GM13977 (cell line): ENCODE measurements around the gene PRMT9.

Experiments
- DNase-seq: peaks from one replicate; pipeline ENCODE4 v3.0.0; 2012; ENCODE audit warnings: low spot score
- CTCF ChIP-seq: IDR thresholded peaks from 2 replicates; pipeline ENCODE4 v1.5.1; 2012; ENCODE audit warnings: mild to moderate bottlenecking, control low read depth; ENCODE audit not compliant: insufficient read depth; ENCODE audit errors: extremely low read depth, missing control alignments
- in situ Hi-C: fragments of 300-500 bp; cut with MboI; formaldehyde crosslinking; loops from one replicate; pipeline ENCODE4 v1.12.0; 2022; ENCODE audit warnings: low sequenced_read_pairs, low pct_unique_long_range_greater_than_20kb, mixed read lengths, inconsistent platforms; ENCODE audit not compliant: unreplicated experiment

Gene PRMT9

GRCh38 chr4:147707892-147708672, 24.1 kb upstream of the PRMT9 start:
- in situ Hi-C loops: loop anchor here (5.0 kb wide), 1 partner anchor 159 kb away; no protein-coding TSS in a partner anchor
- peak; percentile 51 for DNase-seq
- peak; percentile 80 for TF ChIP-seq CTCF

- DNase-seq: no peak
- TF ChIP-seq CTCF: no peak
- in situ Hi-C loops: loop anchor here (5.0 kb wide), 1 partner anchor 162 kb away; no protein-coding TSS in a partner anchor
Measured at GRCh38 chr4:147704846-147705245, 20.9 kb upstream of the PRMT9 start.

GRCh38 chr4:147696866-147697265, 12.9 kb upstream of the PRMT9 start:
- in situ Hi-C loops: no loop called here
- no peak for TF ChIP-seq CTCF
- no peak for DNase-seq

- in situ Hi-C loops: no loop called here
- no peak for DNase-seq
- no peak for TF ChIP-seq CTCF
Measured at GRCh38 chr4:147693218-147693617, 9.3 kb upstream of the PRMT9 start.

- in situ Hi-C loops: no loop called here
- no peak for DNase-seq
- TF ChIP-seq CTCF: no peak
Measured at GRCh38 chr4:147691820-147692219, 7.9 kb upstream of the PRMT9 start.

- no peak for TF ChIP-seq CTCF
- in situ Hi-C loops: no loop called here
Measured at GRCh38 chr4:147689067-147689466, 5.1 kb upstream of the PRMT9 start.

GRCh38 chr4:147683188-147683591, 773 bp downstream of the PRMT9 start:
- TF ChIP-seq CTCF: no peak
- DNase-seq: peak; percentile 45
- in situ Hi-C loops: no loop called here

More at GRCh38 chr4:147689067-147689466, 5.1 kb upstream of the PRMT9 start:
- DNase-seq: no peak
